Stimulated activated CD8-positive, alpha-beta memory T cell treated with anti-CD3 and anti-CD28 coated beads, Interleukin-7, amount 100 ng/mL, for 48 hours (primary cell): ENCODE measurements around the gene TRAP1.

Source experiments
- DNase-seq, 2 donors: peaks; one replicate each; pipeline ENCODE4 v3.0.0-alpha.2; 2020; ENCODE audit warnings: low read depth in 1 of 2; ENCODE audit errors: extremely low read depth in 1 of 2

Gene TRAP1

DNA sequence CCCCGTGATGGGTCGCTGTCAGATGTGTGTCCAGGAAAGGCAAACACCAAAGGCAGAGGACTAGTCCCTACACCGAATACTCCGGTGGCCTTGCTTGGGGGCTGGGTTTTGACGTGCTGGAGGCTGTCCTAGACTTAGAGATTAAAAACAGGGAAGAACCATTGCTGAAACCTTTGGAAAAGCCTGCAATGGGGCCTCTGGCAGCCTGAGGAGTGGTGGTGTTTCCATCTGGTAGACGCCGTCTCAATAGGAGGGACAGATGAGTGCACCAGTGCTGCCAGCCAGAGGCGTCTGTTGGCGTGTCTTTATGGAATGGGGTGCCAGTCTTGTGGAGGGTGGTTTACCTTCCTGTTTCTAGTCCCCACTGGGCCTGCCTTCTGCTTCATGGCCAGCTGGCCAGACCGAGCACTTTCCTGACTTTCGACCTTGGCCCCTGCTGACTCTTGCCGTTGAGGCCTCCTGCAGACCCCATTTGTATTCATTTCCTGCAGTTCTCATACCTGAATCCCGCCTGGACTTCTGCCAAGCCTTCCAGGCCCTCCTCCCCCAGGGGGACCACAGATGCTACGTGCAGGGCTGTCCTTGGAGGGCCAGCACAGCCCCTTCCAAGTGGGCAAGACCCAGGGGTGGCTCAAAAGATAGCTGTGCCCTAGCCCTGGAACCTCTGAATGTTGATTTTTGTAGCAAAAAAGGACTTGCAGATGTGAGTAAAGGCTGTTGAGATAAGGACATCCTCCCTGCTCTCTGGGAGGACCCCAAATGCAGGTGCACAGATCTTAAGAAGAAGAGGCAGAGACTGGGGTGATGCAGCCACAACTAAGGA, 64.7 kb downstream of the TRAP1 start:
- no peak for DNase-seq

DNA sequence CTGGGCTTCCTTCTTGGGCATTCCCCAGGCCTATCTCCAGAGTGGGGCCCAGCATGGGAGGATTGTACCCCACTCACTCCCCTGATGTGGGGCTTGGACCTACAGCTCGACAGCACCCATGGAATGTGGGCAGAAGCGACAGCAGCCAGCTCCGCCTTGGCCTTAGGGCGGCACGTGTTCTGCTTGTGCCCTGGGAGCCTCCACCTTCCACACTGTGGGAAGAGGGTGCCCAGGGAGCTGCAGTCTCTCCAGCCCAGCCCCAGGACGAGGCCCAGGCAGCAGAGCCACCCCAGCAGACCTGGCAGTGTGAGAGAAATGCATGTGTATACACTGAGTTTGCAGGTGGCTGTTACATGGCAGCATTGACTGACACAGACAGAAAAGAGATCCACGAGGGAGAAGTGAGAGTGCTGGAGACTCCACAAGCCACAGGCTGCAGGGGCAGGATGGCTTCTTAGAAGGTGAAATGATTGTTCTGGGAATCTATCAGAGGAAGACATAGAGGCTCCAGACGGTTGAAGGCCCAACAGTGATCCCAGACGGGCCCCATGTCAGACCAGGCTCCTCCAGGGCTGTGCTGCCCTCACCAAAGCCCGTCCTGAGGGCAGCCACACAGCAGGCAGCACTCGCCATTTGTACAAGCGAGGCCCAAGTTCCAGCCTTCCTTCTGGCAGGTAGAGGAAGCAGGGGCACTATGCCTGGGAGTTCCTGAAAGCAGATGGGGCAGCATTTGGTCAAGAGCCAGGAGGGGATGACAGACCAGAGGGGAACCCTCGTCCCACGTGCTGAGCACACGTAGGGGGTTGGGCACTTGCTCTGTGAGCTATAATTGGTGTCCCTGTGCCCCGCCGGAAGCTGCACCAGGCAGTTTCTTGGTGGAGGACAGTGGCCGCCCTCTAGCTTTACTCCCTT, 65.6 kb downstream of the TRAP1 start:
- no peak for DNase-seq

DNA sequence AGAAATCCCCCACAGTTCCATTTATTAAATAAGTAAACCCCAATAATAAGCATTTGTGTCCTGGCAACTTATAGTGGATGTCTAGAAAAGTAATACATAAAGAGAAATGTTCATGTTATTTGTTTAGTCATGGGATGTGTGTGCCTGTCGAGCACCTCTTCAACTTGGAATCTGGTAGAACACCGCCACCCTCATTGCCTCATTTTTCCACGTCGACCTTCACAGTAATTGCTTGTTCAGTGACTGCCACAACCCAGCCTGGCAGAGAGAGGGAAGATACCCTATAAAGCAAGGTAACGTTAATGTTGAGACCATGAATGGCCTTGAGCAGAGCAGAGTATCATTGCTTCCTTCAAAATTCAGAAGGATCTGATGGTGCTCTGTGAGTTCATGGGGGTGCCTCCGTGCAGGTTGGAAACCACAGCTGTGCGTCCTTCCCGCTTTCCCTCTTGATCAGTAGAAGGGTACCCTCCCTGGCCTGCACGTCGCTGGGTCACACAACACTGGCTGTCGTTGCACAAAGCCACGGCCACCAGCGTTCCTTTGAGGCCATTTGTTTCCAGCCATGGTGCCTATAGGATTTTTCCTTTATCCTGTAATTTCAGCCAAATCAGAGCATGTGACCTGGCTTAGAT, 66.6 kb downstream of the TRAP1 start:
- no peak for DNase-seq

DNA sequence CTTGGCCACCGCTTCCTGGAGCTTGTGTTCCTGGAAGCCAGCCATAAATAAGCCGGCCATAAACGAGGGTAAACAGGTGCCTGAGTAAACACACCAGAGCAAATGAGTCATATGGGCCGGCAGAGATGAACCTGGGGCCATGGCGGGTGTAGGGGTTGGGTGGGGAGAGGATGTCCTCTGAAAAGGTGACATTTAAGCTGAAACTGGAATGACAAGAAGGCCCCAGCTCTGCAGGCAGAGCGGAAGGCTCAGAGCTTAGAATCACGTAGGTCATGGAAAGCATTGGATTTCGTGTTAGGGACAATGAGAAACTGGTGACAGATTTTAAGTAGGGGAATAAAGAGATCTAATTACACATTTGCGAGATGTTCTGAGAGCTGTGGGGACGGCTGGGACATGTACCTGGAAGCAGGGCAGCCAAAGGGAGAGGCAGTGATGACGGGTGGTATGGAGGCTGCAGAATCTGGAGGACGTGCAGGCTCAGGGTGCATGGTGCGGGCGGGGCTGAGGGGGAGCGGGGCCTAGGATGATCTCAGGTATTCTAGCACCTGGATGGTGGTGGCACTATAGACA, 70.9 kb downstream of the TRAP1 start:
- no peak for DNase-seq

DNA sequence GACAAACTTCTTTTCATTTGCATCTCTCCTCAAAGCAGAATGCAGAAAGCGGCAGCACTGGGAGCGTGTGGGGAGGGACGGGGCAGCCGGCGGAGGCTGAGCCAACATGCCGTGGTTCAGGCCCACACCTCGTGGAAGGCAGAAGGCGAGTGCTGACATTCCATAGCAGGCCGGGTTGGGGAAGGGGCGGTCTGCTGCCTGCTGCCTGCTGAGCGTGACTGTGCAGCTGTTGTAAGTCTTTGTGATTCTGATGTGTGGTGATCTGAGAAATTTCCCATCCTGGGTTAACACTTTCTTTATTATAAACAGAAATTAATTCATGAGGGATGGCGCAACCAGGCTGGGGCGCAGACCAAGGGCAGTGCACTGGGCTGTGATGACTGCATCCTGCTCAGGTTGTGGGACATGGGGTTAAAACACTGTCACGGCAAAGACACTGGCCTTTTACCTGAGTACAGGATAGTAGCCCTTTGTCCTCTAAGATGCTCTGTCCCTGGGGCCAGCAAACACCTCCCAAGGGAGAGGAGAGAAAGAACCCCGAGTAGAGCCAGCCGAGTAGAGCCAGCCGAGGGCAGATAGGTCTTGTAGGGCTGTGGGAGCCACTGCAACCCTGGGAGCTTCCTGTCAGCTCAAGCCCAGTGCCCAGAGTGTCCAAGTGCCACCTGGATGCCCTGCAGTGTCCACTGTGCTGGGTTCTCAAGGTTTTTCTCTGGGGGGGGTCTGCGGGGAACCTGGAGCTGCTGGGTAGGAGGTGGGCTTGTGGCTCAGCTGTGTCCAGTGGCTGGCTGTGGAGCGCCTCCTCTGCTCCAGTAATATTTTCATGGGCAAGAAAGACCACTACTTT, 71.6 kb downstream of the TRAP1 start:
- DNase-seq = no peak

DNA sequence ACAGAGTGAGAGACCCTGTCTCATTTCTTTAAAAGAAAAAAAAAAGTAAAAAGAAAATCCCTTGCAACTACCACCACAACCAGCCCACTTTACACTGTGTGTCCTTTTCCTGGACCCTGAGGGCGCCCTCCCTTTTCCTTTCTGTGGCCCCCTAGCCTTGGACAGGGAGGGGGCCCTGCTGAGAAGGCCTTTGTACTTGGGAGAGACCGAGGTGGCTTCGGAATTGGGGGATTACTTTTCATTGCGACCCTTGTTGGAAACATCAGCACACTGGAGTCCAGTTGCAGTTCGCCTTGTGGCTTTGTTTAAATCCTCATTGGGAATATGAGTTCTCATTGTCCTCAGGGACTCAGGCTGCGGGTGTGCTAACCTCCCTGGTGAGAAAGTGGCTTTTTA, 72.2 kb downstream of the TRAP1 start:
- DNase-seq = no peak

DNA sequence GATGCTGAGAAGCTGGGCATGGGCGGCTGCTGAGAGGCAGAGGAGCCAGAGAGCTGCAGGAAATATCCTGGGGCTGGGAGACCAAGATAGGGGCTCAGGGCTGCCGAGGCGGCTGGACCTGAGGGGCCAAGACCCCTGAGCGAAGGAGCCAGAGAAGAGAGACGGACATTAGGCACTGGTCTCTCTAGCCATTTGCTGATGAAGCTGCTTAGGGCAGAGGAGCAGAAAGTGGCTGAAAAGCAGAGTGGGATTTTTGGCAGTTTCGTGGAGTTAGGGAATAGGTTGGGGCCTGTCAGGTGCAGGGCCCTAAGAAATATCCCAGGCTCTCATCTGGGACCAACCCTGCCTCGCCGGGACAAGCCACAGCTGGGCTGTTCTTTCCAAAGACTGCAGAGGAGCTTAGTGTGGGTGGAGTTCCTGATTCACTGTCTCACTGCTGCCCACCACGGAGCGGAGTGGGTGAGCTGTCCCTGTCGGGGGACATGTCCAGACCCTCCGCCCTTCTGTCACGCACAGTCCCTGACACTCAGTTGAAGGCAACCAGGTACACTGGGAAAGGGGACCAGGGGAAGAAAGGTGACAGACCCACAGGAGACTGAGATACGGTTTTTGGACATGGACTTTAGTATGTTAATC, 74.1 kb downstream of the TRAP1 start:
- DNase-seq = no peak

DNA sequence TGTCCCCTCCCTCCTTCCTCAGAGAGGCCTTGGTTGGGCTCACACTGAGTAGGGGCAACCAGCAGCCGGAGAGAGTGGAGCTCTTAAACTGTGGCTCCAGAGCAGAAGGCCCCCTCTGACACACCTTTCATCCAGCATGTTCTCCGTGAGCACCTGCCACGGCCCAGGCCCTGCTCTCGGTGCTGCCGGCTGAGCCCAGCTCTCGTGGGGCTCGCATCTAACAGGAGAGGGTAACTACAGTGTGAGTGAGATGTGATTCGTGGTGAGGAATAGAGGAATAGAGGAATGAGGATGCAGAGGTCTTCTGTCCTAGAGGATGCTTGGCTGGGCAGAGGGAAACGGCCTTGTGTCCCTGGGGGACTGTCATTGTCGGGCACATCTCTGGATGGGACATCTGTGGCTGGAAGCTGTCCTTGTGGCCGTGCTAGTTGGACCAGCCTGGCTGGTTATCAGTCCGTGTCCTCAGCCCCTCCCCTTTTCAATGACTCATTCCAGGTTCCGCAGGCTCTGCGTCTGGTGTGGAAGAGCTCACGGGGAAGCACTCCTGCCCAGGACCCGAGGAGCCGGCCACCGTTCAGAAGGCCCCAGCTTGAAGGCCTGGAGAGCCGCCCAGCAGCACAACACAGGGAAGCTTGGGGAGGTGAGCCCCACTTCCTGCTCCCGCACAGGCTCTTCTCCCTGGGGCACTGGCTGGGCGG, 74.8 kb downstream of the TRAP1 start:
- DNase-seq = no peak

DNA sequence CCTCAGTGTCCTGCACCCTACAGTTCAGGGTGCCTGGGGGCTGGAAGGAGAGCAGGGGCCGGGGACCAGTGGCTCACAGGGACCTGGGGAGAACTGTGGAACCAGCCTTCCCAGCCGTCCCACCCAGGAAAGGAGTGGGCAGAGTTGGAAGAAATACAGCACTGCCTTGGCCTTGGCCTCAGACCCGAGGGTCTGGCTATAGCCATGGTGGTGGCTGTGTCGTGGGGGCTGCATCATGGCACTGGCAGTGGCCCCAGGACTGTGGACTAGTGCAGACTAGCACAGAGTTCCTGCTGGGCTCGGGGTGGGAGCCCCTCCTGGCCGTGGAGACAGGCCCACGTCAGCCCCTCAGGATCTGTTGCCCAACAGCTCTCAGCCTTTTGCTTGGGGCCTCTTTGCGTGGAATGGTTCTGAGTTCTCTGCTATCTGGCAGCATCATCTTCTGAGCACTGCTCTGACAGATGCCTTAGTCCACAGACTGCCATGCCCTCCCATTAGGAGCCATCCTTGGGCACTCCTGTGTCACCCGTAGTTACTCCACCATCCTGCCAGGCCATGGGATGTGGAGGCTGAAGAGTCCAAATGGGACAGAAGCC, 75.4 kb downstream of the TRAP1 start:
- DNase-seq = no peak

DNA sequence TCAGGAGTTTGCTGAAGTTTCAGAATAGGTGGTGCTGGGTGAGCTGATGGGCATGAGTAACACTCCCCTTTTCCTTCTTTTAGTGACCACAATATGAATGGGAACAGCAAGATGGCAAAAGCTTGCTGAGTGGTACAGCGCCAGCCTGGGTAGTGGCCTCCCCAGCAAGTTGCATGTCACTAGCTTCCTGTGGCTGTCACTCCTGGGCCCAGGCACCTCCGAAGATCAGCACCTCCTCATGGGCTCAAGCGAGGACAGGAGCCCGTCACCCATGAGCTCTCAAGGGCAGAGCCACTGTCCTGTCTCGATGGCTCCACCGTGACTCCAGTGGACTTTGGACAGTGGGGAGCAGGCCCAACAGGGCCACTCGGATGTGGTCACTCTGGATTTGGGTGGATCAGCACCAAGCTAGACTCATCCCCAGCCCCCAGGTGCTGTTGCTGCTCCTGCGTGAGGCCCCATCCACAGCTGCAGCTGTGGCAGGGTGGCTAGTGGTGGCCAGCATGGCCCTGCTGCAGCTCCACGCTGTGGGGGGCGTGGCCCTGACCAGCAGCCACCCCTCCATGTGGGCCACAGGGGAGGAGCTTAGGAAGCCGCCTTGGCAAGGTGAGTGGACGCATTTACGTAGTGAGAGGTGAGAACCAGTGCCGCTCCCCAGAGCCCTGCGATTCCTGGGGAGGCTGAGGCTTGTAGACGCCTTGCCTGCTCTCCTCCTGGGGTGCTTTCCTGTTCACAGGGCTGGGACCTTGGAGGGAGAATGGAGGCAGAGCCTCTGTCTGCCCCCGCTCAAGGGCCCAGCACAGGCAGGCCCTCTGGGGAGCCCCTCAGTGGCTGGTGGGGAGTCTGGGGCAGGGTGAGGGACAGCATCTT, 76.5 kb downstream of the TRAP1 start:
- no peak for DNase-seq

DNA sequence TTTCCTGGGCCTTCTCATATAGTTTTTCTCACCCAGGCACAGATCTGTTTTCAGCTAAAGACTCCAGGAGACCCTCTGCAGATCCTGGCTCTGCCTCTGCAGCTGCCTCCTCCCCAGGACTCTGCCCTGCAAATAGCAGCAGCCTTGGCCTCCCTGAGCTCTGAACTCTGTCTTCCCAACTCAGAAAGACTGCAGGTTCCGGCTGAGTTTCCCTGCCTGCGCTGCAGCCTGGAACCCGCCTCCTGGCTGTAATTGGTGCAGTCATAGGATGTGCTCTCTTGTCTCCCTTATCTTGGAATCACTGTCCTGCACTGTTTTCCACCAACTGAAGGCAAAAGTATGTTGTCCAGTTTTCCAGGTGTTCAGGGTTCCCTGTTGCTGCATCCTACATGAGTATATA, 77.1 kb downstream of the TRAP1 start:
- DNase-seq = no peak

DNA sequence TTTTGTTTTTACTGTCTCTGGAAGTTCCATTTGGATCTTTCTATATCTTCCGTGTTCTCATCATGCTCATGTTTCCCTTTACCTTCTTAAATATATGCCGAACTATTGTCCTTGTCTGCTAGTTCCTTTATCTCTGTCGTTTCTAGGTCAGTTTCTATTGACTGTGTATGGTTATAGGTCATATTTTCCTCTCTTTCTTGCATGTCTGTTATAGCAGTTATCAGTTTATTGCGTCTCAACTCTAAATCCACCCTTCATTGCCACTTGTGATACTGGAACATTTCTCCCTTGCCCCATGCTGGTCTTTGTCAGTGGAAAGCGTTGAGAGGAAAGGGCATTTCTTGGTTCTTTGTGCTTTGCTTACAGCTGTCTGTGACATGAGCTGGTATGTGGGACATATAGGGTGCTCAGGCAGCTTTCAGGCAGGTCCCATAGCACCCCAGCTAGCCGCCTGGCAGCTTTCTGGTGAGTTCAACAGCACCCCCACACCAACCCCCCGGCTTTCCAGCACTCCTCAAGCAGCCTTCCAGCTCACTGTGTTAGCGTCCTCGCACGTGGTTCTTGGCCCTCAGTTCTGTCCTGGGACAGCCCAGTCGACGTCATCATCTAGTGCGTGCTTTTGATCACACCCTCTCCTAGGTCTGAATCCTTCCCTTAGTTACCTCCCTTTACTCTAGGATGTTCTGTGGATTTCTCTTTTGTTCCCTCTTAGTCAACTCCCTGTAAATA, 78.2 kb downstream of the TRAP1 start:
- DNase-seq = no peak

DNA sequence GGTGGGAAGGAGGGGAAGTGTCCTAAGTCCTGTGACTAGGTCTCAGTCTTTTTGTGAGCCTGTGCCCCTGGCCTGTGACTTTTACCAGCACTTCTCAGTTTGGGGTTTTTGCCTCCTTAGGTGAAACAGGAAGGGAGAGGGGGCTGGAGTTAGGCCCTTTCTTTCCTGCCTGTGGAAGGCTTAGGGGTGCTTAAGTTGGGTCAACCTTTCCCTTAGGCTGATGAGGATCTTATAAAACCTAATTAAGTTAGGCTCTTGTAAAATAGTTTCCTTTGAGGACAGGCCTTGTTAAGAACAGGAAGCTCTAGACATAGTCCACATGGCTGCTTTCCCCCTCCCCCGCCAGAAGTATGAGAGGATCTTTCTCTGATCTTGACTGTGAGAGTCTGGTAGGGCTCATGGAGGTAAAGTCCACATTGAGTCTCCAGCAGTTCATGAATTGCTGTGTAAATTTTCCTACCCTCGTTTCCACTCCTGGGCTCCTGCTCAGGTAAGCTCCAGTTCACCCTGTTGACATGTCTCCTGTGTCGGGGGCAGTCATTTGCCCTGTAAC, 79.9 kb downstream of the TRAP1 start:
- peak in 1 of 2 donors; percentile 5 for DNase-seq

DNA sequence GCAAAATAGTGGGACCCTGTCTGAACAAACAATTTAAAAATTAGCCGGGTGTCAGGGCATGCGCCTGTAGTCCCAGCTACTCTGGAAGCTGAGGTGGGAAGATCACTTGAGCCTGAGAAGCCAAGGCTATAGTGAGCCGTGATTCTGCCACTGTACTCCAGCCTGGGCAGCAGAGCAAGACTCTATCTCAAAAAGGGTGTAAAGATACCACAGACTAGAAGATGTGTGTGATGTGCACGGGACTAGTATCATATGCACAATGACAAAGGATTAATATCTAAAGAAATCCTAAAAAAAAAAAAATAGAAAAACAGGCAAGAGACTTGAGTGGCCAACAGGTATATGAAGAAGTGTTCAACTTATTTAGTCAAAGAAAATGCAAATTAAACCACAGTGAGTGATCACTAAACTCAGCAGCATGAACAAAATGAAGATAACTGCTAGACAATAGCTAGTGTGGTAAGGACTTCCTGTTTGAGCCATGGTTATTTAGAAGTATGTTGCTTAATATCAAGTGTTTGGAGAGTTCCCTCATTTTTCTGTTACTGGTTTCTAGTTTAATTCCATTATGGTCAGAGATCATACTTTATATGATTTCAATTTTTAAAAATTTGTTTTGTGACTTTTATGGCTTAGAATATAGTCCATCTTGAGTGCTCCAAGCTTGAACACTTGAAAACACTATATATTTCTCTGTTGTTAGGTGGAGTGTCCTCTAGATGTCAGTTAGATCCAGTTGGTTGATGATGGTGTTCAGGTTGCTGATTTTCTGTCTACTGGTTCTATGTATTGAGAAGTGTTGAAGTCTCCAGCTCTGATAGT, 91.2 kb downstream of the TRAP1 start:
- DNase-seq = no peak

DNA sequence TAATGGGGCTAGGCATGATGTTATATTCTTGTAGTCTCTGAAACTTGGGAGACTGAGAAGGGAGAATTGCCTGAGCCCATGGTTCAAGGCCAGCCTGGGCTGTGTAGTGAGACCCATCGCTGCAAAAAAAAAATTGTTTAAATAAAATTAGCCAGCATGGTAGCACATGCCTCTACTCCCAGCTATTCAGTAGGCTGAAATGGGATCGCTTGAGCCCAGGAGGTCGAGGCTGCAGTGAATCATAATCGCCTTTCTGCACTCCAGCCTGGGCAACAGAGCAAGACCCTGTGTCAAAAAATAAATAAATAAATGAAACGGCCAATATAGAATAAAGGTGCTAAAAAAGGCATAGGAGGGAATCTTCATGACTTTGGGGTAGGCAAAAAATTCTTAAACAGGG, 92.0 kb downstream of the TRAP1 start:
- no peak for DNase-seq

DNA sequence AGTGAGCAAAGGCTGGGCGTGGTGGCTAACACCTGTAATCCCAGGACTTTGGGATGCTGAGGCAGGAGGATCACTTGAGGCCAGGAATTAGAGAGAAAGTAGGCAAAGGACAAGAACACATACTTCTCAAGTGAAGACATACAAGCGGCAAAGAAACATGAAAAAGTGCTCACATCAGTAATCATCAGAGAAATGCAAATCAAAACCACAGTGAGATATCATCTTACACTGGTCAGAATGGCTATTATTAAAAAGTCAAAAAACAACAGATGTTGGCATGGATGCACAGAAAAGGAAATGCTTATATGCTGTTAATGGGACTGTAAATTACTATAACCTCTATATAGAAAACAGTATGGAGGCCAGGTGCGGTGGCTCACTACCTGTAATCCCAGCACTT, 93.7 kb downstream of the TRAP1 start:
- no peak for DNase-seq
